CD4-positive, alpha-beta memory T cell (primary cell): ENCODE results near the gene SHE. TPM values are rescaled to one million over a fixed set of nuclear protein-coding genes. Genes with fewer than 3 reads are reported as not detected.
A peak's percentile ranks its signal among the peaks of the same experiment; 100 is the strongest.
"Not testable (repeated sequence)": the region's sequence is repeated elsewhere in the genome, so short reads cannot be mapped to it uniquely, and the experiment has no call there.

ENCODE experiments used
- CTCF ChIA-PET: fragments of 350-600 bp; sonication (Branson Sonifier 250); formaldehyde crosslinking; loops from one replicate; lab custom pipeline; 2021; ENCODE audit warnings: inconsistent platforms; ENCODE audit not compliant: partially characterized antibody; lab: Charles Lee
- POLR2A ChIA-PET: fragments of 350-600 bp; sonication (Branson Sonifier 250); formaldehyde crosslinking; loops from one replicate; lab custom pipeline; 2021; ENCODE audit not compliant: partially characterized antibody; lab: Charles Lee
- DNase-seq, 5 donors: peaks; one replicate each; pipeline versions ENCODE4 v3.0.0 to v3.0.0-alpha.2; 2020 to 2022; ENCODE audit warnings: mixed read lengths in 1 of 5
- H3K27ac ChIP-seq: one replicate; pipeline ENCODE4 v1.7.0; 2013; ENCODE audit warnings: low read depth, low read length
- H3K27me3 ChIP-seq: 2 replicates; pipeline ENCODE4 v1.7.0; 2013; ENCODE audit warnings: mild to moderate bottlenecking, low read length, moderate library complexity; ENCODE audit not compliant: insufficient read depth
- H3K36me3 ChIP-seq: 2 replicates; pipeline ENCODE4 v1.7.0; 2013; ENCODE audit warnings: mild to moderate bottlenecking, low read length, moderate library complexity; ENCODE audit not compliant: insufficient read depth
- H3K4me1 ChIP-seq: 2 replicates; pipeline ENCODE4 v1.7.0; 2013; ENCODE audit warnings: mild to moderate bottlenecking, low read length, moderate library complexity; ENCODE audit not compliant: insufficient read depth
- H3K4me3 ChIP-seq, 2 donors: one replicate each; pipeline ENCODE4 v1.7.0; 2013; ENCODE audit warnings: low read length in 2 of 2, mild to moderate bottlenecking in 1 of 2
- H3K9me3 ChIP-seq, 2 donors: one replicate each; pipeline ENCODE4 v1.7.0; 2013; ENCODE audit warnings: low read length in 2 of 2, control low read depth in 1 of 2; ENCODE audit not compliant: control insufficient read depth in 1 of 2
- H3K27ac Mint-ChIP-seq, 7 donors: one replicate each; pipeline ENCODE4 v1.8.0; 2020 to 2021; ENCODE audit warnings: mixed read lengths in 7 of 7, mild to moderate bottlenecking in 6 of 7, inconsistent platforms in 3 of 7, moderate library complexity in 3 of 7
- H3K27me3 Mint-ChIP-seq, 2 donors: one replicate each; pipeline ENCODE4 v1.8.0; 2020 to 2021; ENCODE audit warnings: mixed read lengths in 2 of 2
- H3K36me3 Mint-ChIP-seq, 2 donors: one replicate each; pipeline ENCODE4 v1.8.0; 2020 to 2021; ENCODE audit warnings: mixed read lengths in 2 of 2, inconsistent platforms in 1 of 2, mild to moderate bottlenecking in 1 of 2
- H3K4me1 Mint-ChIP-seq, 4 donors: one replicate each; pipeline ENCODE4 v1.8.0; 2020 to 2021; ENCODE audit warnings: mixed read lengths in 4 of 4, mild to moderate bottlenecking in 1 of 4
- H3K4me3 Mint-ChIP-seq, 8 donors: one replicate each; pipeline ENCODE4 v1.8.0; 2020 to 2021; ENCODE audit warnings: mixed read lengths in 8 of 8, mild to moderate bottlenecking in 7 of 8, moderate library complexity in 6 of 8, inconsistent platforms in 3 of 8
- H3K9me3 Mint-ChIP-seq, 8 donors: one replicate each; pipeline ENCODE4 v1.8.0; 2020 to 2021; ENCODE audit warnings: mixed read lengths in 8 of 8, mild to moderate bottlenecking in 5 of 8, inconsistent platforms in 3 of 8, moderate library complexity in 1 of 8
- intact Hi-C: fragments of 100-400 bp; cut with micrococcal nuclease; formaldehyde crosslinking; loops from one replicate; pipeline ENCODE4 v1.15.1; 2023
- polyA plus RNA-seq, 2 donors: library from polyadenylated mRNA; unstranded; fragments of 300-500 nt; fragmentation: Illumina TruSeq; gene quantifications; one replicate each; pipeline ENCODE4 v1.2.3, GENCODE V29; 2021
- total RNA-seq, 2 experiments: library from RNA; stranded (reverse); gene quantifications; one replicate each; pipeline ENCODE4 v1.2.3, GENCODE V29; 2021

Gene SHE
- total and polyA plus RNA-seq, 4 experiments from 2014 or later, result not detected

DNA sequence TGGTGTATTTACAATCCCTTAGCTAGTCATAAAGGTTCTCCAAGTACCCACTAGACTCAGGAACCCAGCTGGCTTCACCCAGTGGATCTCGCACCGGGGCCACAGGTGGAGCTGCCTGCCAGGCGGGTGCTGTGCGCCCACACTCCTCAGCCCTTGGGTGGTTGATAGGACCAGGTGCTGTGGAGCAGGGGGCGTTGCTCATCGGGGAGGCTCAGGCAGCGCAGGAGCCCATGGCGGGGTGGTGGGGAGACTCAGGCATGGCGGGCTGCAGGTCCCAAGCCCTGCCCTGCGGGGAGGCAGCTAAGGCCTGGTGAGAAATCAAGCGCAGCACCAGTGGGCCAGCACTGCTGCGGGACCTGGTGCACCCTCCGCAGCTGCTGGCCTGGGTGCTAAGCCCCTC lies 29.7 kb upstream of the SHE start:
- H3K27ac ChIP-seq, H3K36me3 Mint-ChIP-seq, H3K4me3 Mint-ChIP-seq, H3K9me3 Mint-ChIP-seq, intact Hi-C loops, H3K4me1 Mint-ChIP-seq, H3K4me1 ChIP-seq, H3K4me3 ChIP-seq, H3K36me3 ChIP-seq, DNase-seq, H3K9me3 ChIP-seq, H3K27ac Mint-ChIP-seq, H3K27me3 Mint-ChIP-seq, H3K27me3 ChIP-seq, POLR2A ChIA-PET: not testable (repeated sequence)
- CTCF ChIA-PET, result interaction anchor here (0.6 kb wide), 1 partner anchor 137 kb away, joined by 3 read pairs; no protein-coding TSS in a partner anchor

DNA sequence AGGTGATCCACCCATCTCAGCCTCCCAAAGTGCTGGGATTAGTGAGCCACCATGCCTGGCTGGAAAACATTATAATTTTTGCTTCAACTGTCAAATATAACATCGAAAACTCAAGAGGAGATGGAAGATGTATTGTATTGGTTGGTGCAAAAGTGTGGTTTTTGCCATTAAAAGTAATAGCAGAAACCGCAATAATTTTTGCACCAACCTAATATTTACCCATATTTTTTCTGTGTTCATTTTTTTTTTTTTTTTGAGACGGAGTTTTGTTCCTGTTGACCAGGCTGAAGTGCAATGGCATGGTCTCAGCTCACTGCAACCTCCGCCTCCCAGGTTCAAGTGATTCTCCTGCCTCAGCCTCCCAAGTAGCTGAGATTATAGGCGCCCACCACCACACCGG lies 27.1 kb upstream of the SHE start:
- Histone ChIP-seq H3K36me3 (no peaks in the 10 kb centered on the region), H3K27ac (no peak overlapping the region), H3K4me3 (no peak overlapping the region), H3K4me1 (no peaks in the 10 kb centered on the region), H3K9me3 (no peaks in the 10 kb centered on the region), H3K27me3 (no peaks in the 10 kb centered on the region)
- no peak overlapping the region for H3K27ac Mint-ChIP-seq
- POLR2A ChIA-PET, result no interaction called here
- no peak overlapping the region for H3K4me3 Mint-ChIP-seq
- CTCF ChIA-PET, result no interaction called here
- intact Hi-C loops, result no loop called here
- no peaks in the 10 kb centered on the region for H3K36me3 Mint-ChIP-seq
- H3K4me1 Mint-ChIP-seq, result no peaks in the 10 kb centered on the region
- no peak for DNase-seq
- H3K27me3 Mint-ChIP-seq, result peaks cover 0 to 4% of the 10 kb centered on the region in 2 donors
- H3K9me3 Mint-ChIP-seq, result no peaks in the 10 kb centered on the region

DNA sequence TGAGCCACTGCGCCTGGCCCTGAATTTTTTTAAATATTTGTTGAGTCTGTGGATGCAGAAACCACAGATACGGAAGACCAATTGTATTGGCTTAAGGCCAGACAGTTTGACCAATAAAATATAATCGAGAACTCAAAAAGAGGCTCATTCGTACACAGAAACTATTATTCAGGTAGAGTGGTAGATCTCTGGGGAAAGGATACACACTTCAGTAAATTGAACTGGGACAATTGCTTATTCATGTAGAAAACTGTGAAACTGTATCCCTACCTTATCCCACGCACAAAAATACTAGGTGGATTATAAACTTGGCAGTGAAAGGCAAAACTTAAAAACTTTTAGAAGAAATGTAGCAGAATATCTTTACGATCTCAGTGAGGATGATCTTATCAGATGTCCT lies 25.0 kb upstream of the SHE start:
- Mint-ChIP-seq H3K9me3 (no peaks in the 10 kb centered on the region), H3K4me1 (no peaks in the 10 kb centered on the region), H3K36me3 (no peaks in the 10 kb centered on the region), H3K27me3 (peaks cover 3 to 5% of the 10 kb centered on the region in 2 donors), H3K27ac (no peak overlapping the region), H3K4me3 (no peak overlapping the region)
- no peaks in the 10 kb centered on the region for H3K36me3 ChIP-seq
- H3K27me3 ChIP-seq, result no peaks in the 10 kb centered on the region
- no peaks in the 10 kb centered on the region for H3K9me3 ChIP-seq
- DNase-seq, result no peak
- no peaks in the 10 kb centered on the region for H3K4me1 ChIP-seq
- POLR2A ChIA-PET, result no interaction called here
- CTCF ChIA-PET, result no interaction called here
- intact Hi-C loops, result no loop called here
- H3K27ac ChIP-seq, result no peak overlapping the region
- H3K4me3 ChIP-seq, result no peak overlapping the region

DNA sequence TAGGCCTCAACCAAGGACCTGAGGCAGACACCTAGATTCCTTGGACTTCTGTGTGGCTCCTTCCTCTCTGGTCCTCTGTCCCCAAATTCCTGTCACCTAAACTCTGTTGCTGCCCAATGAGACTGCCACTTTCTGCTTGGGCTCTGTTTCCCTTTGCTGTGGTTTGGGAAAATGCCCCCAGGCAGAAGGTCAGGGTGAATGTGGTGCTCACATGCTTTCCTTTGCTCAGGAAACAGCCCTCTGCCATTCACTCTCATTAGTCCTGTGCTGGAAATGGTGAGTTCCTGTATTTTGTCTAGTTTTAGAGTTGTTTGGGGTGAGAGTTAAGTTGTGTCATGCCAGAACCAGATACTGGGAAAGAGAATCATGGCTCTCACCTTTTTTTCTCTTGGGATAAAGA lies 22.7 kb upstream of the SHE start:
- H3K27me3 ChIP-seq, result no peaks in the 10 kb centered on the region
- H3K4me3 ChIP-seq, result no peak overlapping the region
- no peak overlapping the region for H3K27ac ChIP-seq
- Mint-ChIP-seq H3K27me3 (peaks cover 7% of the 10 kb centered on the region in 2 donors), H3K4me1 (no peaks in the 10 kb centered on the region), H3K36me3 (no peaks in the 10 kb centered on the region), H3K4me3 (no peak overlapping the region), H3K9me3 (peaks cover 0 to 2% (median 0%) of the 10 kb centered on the region in 8 donors), H3K27ac (no peak overlapping the region)
- no peaks in the 10 kb centered on the region for H3K36me3 ChIP-seq
- H3K4me1 ChIP-seq, result no peaks in the 10 kb centered on the region
- intact Hi-C loops, result no loop called here
- DNase-seq, result no peak
- no peaks in the 10 kb centered on the region for H3K9me3 ChIP-seq
- CTCF ChIA-PET, result interaction anchor here (1.3 kb wide), 1 partner anchor 22 kb away, joined by 4 read pairs; no protein-coding TSS in a partner anchor
- POLR2A ChIA-PET, result no interaction called here

DNA sequence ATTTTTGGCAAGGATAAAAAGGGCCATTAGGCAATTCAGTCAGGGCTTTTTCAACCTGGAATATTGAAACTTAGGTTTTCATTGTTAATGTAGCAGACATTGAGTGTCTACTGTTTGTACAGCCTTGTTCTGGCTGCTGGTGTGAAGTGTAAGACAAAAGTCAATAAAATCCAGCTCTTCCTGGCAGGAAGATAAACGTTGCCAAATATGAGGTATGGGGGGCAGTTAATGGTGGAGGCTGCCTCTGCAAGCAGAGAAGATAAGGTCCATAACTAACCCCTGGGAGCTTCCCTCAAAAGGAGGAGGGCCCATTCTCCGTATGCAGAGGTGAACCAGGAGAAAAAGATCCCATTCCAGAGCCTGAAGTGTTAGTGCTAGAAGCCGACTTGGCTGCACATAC lies 19.5 kb upstream of the SHE start:
- no peaks in the 10 kb centered on the region for H3K36me3 Mint-ChIP-seq
- H3K27ac Mint-ChIP-seq, result no peak overlapping the region
- Histone ChIP-seq H3K9me3 (no peaks in the 10 kb centered on the region), H3K27me3 (no peaks in the 10 kb centered on the region), H3K27ac (no peak overlapping the region), H3K36me3 (no peaks in the 10 kb centered on the region), H3K4me1 (no peaks in the 10 kb centered on the region), H3K4me3 (no peak overlapping the region)
- H3K9me3 Mint-ChIP-seq, result peaks cover 0 to 2% (median 0%) of the 10 kb centered on the region in 8 donors
- ChIA-PET POLR2A (no interaction called here), CTCF (no interaction called here)
- no peak for DNase-seq
- peaks cover 7 to 12% of the 10 kb centered on the region in 2 donors for H3K27me3 Mint-ChIP-seq
- H3K4me1 Mint-ChIP-seq, result peaks cover 0 to 2% (median 0%) of the 10 kb centered on the region in 4 donors
- H3K4me3 Mint-ChIP-seq, result no peak overlapping the region
- intact Hi-C loops, result no loop called here

DNA sequence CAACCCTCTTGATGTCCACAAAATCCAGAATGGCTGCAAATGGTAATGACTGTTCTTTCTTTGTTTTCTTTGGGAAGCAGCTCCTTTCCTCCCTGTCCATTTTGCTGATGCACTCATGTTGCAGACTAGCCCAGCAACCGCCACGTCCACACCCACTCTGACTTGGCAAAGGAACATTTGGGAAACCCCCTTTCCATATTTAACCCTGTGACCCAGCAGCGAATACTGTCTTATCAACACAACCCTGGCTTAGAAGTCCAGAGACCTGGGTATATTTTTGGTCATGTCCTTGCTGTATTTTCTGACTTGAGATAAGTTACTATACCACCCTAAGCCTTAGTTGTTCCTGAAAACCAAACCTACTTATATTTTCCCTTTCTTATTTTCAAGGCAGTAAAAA lies 18.1 kb upstream of the SHE start:
- DNase-seq, result no peak
- no peaks in the 10 kb centered on the region for H3K27me3 ChIP-seq
- Mint-ChIP-seq H3K27me3 (peaks cover 12% of the 10 kb centered on the region in 2 donors), H3K4me3 (no peak overlapping the region), H3K9me3 (peaks cover 0 to 2% (median 0%) of the 10 kb centered on the region in 8 donors), H3K36me3 (no peaks in the 10 kb centered on the region), H3K27ac (peak overlapping the region in 1 of 7 donors; percentile 60), H3K4me1 (peaks cover 0 to 2% (median 0%) of the 10 kb centered on the region in 4 donors)
- H3K4me3 ChIP-seq, result no peak overlapping the region
- intact Hi-C loops, result no loop called here
- H3K4me1 ChIP-seq, result no peaks in the 10 kb centered on the region
- no peak overlapping the region for H3K27ac ChIP-seq
- ChIA-PET CTCF (no interaction called here), POLR2A (no interaction called here)
- H3K9me3 ChIP-seq, result no peaks in the 10 kb centered on the region
- no peaks in the 10 kb centered on the region for H3K36me3 ChIP-seq

DNA sequence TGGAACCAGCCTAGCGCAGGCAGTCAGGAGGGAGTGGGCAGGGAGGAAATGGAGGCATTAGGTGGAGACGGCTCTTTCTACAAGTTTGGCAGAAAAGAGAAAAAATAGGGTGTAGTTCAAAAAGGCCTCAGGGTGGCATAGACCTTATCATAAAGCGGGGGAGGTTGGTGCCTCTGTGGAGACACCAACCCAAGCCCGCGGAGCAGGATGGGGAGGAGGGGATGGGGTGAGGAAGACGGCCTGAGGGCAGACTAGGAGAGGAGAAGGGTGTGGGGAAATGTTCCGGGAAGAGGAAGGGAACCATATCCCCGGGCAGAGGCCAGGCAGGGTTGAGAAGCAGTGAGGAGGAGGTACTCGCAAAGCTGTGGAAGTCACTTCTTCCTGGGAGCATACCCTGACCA lies 17.4 kb upstream of the SHE start:
- peaks cover 0 to 2% (median 0%) of the 10 kb centered on the region in 4 donors for H3K4me1 Mint-ChIP-seq
- intact Hi-C loops, result no loop called here
- Histone ChIP-seq H3K4me1 (no peaks in the 10 kb centered on the region), H3K36me3 (no peaks in the 10 kb centered on the region), H3K27me3 (no peaks in the 10 kb centered on the region), H3K9me3 (no peaks in the 10 kb centered on the region), H3K27ac (no peak overlapping the region), H3K4me3 (no peak overlapping the region)
- DNase-seq, result no peak
- peaks cover 0 to 2% (median 0%) of the 10 kb centered on the region in 8 donors for H3K9me3 Mint-ChIP-seq
- H3K27ac Mint-ChIP-seq, result peak overlapping the region in 1 of 7 donors; percentile 74
- H3K36me3 Mint-ChIP-seq, result no peaks in the 10 kb centered on the region
- peaks cover 10 to 12% of the 10 kb centered on the region in 2 donors for H3K27me3 Mint-ChIP-seq
- ChIA-PET POLR2A (no interaction called here), CTCF (no interaction called here)
- no peak overlapping the region for H3K4me3 Mint-ChIP-seq

DNA sequence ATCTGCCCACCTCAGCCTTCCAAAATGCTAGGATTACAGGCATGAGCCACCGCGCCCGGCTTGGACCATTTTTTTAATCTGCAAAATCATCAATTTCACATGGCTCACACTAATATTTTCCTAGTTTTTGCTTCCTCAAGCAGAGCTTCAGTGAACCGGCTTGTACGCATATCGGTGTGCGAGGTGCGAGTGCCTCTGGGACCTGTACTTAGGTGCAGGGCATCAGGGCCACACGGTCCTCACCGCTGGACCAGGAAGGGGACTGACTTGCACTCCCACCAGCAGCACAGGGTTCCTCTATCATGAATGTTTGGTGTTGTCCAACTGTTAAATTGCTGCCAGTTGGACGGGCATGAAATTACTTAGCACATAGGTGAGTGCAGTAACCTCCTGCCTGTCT lies 15.4 kb upstream of the SHE start:
- ChIA-PET CTCF (interaction anchor here (0.7 to 1.0 kb wide), 3 partner anchors 38 to 1181 kb away, joined by 3 to 5 read pairs (median 4); no protein-coding TSS in a partner anchor), POLR2A (no interaction called here)

More for the DNA sequence above, 15.4 kb upstream of the SHE start:
- intact Hi-C loops, result no loop called here
- H3K27me3 Mint-ChIP-seq, result peaks cover 10 to 11% of the 10 kb centered on the region in 2 donors
- no peak overlapping the region for H3K4me3 ChIP-seq
- H3K4me1 ChIP-seq, result no peaks in the 10 kb centered on the region
- no peaks in the 10 kb centered on the region for H3K36me3 ChIP-seq
- DNase-seq, result no peak
- H3K36me3 Mint-ChIP-seq, result no peaks in the 10 kb centered on the region
- H3K4me3 Mint-ChIP-seq, result no peak overlapping the region
- H3K27ac ChIP-seq, result no peak overlapping the region
- H3K9me3 ChIP-seq, result no peaks in the 10 kb centered on the region
- H3K27me3 ChIP-seq, result no peaks in the 10 kb centered on the region
- peaks cover 0 to 2% (median 0%) of the 10 kb centered on the region in 4 donors for H3K4me1 Mint-ChIP-seq
- H3K9me3 Mint-ChIP-seq, result peaks cover 0 to 2% (median 0%) of the 10 kb centered on the region in 8 donors
- H3K27ac Mint-ChIP-seq, result no peak overlapping the region
